LNCAP (cell line): ENCODE results near the gene OR52I1.

Experiments used
- CTCF ChIP-seq: fragments of 450-650 bp; IDR thresholded peaks from 2 replicates; pipeline ENCODE4 v1.5.1; 2017; ENCODE audit warnings: mild to moderate bottlenecking

Gene OR52I1

GRCh38 chr11:4605057-4605456 is 11.2 kb downstream of the OR52I1 start:
- no peak for TF ChIP-seq CTCF

GRCh38 chr11:4606231-4607015 is 12.6 kb downstream of the OR52I1 start:
- no peak for TF ChIP-seq CTCF

GRCh38 chr11:4607096-4607495 is 13.3 kb downstream of the OR52I1 start:
- TF ChIP-seq CTCF: no peak

- TF ChIP-seq CTCF: no peak
Observed at GRCh38 chr11:4607781-4608666, 14.2 kb downstream of the OR52I1 start, which contains the start of gene TRIM68. TSS of gene TRIM68 (minus strand) at chr11:4608231. CDS start at chr11:4605504, 2,727 bp downstream.

- no peak for TF ChIP-seq CTCF
Observed at GRCh38 chr11:4610258-4610935, 16.6 kb downstream of the OR52I1 start.

GRCh38 chr11:4611986-4612385 is 18.1 kb downstream of the OR52I1 start:
- TF ChIP-seq CTCF: no peak

- no peak for TF ChIP-seq CTCF
Observed at GRCh38 chr11:4615856-4616444, 22.1 kb downstream of the OR52I1 start.
